A549 (cell line): Measurements from ENCODE around the gene CDYL2.

Source experiments
- CTCF ChIP-seq: fragments of >200 bp; sonication (Bioruptor Twin); formaldehyde crosslinking; IDR thresholded peaks from 3 replicates; pipeline ENCODE4 v1.5.1; 2016
- EP300 ChIP-seq, 2 experiments: fragments of >200 bp; sonication (Bioruptor Twin); formaldehyde crosslinking; IDR thresholded peaks; 2 replicates in 1 of 2; 3 replicates in 1 of 2; pipeline ENCODE4 v1.6.1; 2016 to 2017
- HOXA7 ChIP-seq: fragments of 250-450 bp; sonication (Bioruptor Pico); IDR thresholded peaks from 2 replicates; pipeline ENCODE4 v1.5.0; 2020; ENCODE audit warnings: mild to moderate bottlenecking, moderate library complexity
- RAD21 ChIP-seq, 2 experiments: fragments of >200 bp in 1 of 2; sonication (Bioruptor Twin) in 1 of 2; formaldehyde crosslinking in 1 of 2; IDR thresholded peaks in 1 of 2; conservative IDR thresholded peaks in 1 of 2; 2 replicates in 1 of 2; 3 replicates in 1 of 2; pipeline ENCODE4 v1.6.1; 2012 to 2018; ENCODE audit warnings: inconsistent platforms in 1 of 2
- ZFP36 ChIP-seq: fragments of 450-650 bp; IDR thresholded peaks from 2 replicates; pipeline ENCODE4 v1.6.1; 2014; ENCODE audit warnings: borderline replicate concordance; ENCODE audit not compliant: partially characterized antibody

- TF ChIP-seq CTCF (no peak), ZFP36 (no peak), RAD21 (conservative IDR thresholded peaks at IDR 0.05 in 1 of 2, IDR thresholded peaks at IDR 0.05 in 1 of 2) (no peak), EP300 (IDR thresholded peaks at IDR 0.05) (no peak), HOXA7 (CRISPR knock-in tag) (no peak)
Observed at GRCh38 chr16:80702696-80703095, 101.7 kb downstream of the CDYL2 start.
